NCI-H345 (cell line): Measurements from ENCODE around the gene TMPRSS13.
"Not testable (repeated sequence)": the region's sequence is repeated elsewhere in the genome, so short reads cannot be mapped to it uniquely, and the experiment has no call there.

Experiments used
- DNase-seq: peaks from one replicate; lab custom pipeline; 2025; lab: John Stamatoyannopoulos, UW

The TMPRSS13 gene

GRCh38 chr11:117930668-117931330 lies 1.6 kb upstream of the TMPRSS13 start:
- DNase-seq: no peak

DNA sequence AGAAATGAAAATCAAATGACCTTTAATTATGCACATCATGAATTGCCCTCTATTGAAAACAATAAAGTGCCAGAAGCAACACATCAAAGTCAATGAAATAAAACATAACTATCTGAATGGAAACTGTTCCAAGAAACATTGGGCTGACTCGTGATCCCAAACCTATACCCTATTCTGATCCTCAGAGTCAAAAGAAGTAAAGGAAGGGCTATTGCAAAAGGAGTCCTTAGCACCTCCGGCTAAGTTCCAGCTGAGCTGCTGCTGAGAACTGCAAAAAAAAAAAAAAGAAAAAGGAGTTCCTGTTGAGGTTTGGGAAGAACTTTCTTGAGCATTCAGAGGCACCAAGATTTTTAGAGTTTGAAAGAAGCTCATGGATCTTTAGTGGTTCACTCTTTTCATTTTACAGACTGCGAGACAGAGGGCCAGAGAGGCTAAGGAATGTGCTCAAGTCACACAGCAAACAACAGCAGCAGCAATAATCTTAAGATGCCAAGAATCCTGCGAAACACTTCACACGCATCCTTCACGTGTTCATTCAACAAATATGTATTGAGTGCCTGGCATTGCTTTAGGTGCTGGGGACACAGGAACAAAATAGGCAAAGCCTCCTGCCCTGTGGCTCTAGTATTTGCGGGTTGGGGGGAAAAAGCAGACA lies 841 bp upstream of the TMPRSS13 start:
- no peak for DNase-seq

DNA sequence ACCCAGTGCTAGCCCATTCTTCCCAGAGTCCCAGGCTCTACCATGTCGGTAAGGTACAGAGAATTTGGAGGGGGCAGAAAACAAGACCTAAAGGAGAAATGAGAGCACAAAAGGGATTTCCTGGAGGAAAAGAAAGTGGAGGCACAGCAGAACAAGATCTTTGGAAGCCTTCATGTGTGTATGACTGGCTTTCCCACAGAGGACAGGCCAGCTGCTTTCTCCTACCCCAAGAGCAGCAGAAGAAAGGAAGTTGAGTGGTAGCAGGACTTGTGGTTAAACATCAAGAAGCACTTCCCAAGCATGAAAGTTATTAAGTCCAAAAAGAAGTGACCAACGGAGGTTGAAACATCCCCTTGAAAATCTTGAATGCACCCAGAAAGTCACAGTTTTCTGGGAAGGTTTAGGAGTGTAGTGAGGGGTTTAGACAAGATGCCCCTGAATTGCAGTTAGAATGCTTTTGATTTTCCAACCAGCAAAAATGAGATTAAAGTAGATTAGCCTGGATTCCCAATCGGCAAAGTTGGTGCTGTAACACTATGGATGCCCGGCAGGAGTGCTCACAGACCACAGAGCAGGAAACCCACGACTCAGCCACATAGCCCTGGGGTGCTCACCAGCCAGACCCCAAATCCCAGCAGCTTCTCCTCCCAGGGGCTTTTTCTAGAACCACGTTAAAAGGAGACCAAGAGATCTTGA lies 608 bp downstream of the TMPRSS13 start:
- no peak for DNase-seq

- DNase-seq: no peak
Observed at GRCh38 chr11:117927926-117928325, 1.3 kb downstream of the TMPRSS13 start.

- not testable (repeated sequence) for DNase-seq
Observed at GRCh38 chr11:117926166-117926565, 3.0 kb downstream of the TMPRSS13 start.

GRCh38 chr11:117925198-117925925 lies 3.8 kb downstream of the TMPRSS13 start:
- DNase-seq: peak; percentile 95

GRCh38 chr11:117924631-117925170 lies 4.5 kb downstream of the TMPRSS13 start:
- DNase-seq: no peak

DNA sequence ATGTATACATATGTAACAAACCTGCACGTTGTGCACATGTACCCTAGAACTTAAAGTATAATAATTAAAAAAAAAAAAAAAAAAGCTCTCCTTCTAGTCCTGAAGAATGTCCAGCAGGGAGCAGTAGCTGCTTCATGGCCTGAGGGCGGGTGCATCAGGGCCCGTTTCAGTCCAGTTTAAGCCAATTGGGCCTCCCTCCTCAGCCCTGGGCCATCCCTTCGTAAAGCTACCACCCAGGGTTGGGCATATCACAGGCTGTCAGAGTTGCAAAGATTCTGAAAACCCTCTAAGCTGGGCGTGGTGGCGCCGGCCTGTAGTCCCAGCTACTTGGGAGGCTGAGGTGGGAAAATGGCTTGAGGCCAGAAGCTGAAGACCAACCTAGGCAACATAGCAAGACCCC lies 5.4 kb downstream of the TMPRSS13 start:
- no peak for DNase-seq

DNA sequence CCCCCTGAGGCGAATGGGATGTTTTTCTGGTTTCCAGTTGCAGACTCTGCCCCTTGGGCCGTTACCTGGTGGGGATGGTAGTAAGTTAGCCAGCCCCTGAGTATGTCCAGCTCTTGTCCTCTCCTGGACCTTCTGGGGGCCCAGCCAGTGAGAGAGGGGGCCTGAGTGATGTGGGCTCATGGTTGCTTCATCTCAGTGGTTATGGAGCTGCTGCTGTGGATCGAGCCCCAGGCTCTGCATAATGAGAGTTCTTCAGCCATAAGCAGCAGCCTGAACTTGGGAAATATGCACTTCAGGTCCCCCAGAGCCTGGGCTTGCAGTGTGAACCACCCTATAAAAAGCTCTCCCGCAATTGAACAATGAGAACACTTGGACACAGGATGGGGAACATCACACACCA lies 5.9 kb downstream of the TMPRSS13 start:
- no peak for DNase-seq

- no peak for DNase-seq
Observed at GRCh38 chr11:117921893-117922292, 7.3 kb downstream of the TMPRSS13 start.

DNA sequence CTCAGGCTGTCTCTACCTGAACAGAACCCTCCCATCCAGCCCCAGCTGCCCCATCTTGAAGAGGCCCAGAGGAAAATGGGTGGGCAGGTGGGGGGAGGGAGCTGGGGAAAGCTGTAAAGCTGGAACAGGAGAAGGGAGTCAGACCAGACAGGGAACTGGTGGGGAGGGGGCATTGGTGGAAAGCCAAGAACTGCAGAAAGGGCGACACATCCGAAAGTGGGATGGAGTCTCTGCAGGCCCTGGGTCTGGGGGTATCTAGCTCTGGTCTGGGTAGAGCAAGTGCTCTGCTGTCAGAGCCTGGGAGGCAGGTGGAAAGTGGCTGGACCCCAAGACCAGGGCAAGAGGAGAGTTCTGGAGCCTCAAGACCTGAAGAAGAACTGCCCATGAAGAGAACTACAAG lies 7.7 kb downstream of the TMPRSS13 start:
- DNase-seq: no peak

DNA sequence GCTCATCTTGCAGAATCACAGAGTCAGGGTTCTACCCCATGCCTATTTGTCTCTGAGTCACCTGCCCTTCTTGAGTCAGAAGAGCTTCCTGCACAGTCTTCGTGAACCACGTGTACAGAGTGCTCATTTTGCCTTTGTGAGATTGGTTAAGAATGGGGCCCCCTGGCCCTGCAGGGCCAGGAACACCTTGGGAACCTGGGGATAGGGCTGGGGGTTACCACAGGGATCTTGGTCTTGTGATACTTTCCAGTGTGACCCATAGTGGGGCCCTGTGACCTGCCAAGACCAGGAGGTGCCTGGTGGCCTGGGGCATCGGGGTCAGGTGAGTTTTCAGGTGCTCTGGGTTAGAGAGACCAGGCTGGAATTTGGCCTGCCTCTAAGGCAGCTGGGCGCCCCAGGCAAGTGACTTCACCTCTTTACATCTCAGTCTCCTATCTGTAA lies 9.4 kb downstream of the TMPRSS13 start:
- no peak for DNase-seq

GRCh38 chr11:117919341-117919740 lies 9.9 kb downstream of the TMPRSS13 start:
- DNase-seq: no peak

DNA sequence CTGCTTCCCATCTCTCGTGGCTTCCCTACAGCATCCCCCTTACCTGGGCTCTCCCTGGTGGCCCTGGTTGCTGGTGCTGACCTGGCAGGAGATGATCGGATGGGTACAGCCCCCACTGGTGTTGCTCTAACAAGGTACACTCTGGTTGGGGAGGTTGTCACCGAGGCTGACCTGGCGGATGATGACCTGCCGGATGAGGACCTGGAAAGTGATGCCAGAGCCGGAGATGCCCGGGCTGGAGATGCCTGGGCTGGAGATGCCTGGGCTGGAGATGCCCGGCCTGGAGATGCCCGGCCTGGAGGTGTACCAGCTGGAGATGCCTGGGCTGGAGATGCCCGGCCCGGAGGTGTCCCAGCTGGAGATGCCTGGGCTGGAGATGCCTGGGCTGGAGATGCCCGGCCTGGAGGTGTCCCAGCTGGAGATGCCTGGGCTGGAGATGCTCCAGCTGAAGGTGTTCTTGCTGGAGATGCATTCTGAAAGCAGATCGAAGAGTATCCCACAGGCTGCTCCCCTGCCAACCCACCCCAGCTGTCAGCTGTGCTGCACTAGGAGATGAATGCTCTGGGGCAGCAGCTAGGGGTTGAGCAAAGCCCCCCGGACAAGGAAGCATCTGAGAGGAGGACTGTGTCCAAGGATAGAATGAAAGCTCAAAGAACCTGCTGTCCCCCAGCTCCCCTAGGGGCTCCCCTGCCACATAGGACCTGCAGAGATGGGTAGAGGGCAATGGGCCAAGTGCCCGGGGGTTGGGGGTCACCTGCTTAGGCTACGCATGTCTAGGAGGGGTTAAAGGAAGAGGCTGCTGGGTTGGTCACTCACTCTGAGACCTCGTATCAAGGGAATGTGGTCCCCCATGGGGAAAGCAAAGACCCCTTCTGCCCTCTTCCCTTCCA lies 10.6 kb downstream of the TMPRSS13 start:
- no peak for DNase-seq

GRCh38 chr11:117917591-117918151 lies 11.5 kb downstream of the TMPRSS13 start:
- no peak for DNase-seq

DNA sequence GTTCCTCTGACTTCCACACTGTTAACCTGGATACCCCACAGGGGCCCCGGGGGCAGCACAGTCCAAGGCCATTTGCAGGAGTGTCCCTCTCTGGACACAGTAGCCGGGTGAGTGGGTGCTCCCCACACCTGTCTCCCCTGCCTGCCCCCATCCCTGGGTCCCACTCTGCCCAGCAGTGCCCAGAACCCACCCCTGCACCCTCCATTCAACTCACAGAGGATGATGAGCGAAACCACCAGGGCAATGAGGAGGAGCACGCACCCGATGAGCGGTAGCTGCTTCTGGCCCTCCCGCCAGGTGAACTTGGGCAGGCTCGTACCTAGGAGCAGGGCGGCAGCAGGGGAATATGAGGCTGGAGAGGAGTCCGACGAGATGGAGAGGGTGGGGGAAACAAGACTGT lies 12.2 kb downstream of the TMPRSS13 start:
- no peak for DNase-seq

DNA sequence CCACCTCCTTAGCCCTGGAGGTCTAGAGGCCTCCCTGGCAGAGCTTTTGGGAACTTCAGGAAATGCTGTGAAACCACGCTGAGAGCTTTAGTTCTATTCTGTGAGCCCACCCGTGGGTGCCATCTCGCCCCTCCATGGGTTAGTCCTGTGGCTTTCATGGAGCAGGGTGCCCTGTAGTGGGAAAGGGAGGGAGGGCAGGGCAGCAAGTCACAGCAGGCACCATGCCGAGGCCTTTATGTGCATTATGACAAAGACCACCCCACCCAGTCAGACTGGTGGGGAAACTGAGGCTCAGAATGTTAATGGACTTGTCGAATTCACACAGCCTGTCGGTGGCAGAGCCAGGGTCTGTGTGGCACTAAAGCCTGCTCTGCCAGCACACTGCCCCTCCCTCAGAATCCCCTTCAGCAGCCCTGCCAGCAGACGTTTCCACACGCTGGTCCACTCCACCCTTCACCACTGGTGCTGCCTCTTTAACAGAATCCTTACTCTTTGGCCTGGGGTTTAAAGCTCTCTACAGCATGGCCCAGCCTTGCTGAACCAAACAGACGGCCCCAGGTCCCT lies 13.4 kb downstream of the TMPRSS13 start:
- DNase-seq: no peak

- DNase-seq: no peak
Observed at GRCh38 chr11:117914991-117915618, 14.1 kb downstream of the TMPRSS13 start.

GRCh38 chr11:117914398-117914761 lies 14.8 kb downstream of the TMPRSS13 start:
- no peak for DNase-seq

DNA sequence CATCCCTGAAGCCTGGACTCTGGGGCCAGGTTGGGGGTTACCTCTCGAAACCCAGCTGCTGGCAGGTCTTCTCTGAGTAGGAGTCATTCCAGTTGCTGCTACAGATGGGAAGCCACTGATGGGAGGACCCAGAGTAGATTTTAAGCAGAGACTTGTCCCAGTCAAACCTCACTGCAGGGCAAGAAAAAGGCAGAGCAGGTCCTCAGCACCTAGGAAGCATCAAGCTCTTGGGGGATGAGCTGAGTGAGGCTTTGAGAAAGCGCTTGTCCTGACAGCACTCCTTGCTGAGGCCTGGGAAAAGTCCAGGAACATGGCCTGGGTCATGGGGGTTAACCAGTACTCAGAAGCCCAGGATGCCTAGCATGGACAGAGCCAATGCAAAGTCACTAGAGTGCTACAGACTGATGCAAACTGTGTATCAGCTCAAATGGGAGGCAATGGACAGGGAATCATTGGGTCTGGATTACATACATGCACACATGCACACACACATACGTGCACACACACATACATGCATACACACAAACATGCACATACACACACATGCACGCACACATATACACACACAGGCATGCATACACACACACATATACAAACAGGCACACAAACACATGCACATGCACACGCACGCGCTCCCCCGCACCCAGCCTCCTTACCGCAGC lies 15.3 kb downstream of the TMPRSS13 start:
- no peak for DNase-seq
